ENCODE data around the gene EFCAB14. TPM values are rescaled to one million over a fixed set of nuclear protein-coding genes. Genes with fewer than 3 reads are reported as not detected.

The EFCAB14 gene
- total and polyA plus RNA-seq, 10 of the 15 experiments (the other 5 are each of a cell fraction or from before 2014, with no cell fraction given): 7.8 to 66.0 (median 41.6) TPM

GRCh38 chr1:46718727-46719622, at the start of gene EFCAB14 (continued):
- no peak for TF ChIP-seq REST (IDR thresholded peaks at IDR 0.05; ENCODE audit: low read depth, low read length)
- peak; percentile 65 for TF ChIP-seq MXI1 (IDR thresholded peaks at IDR 0.05; ENCODE audit: low read depth, low read length)
- no peak for TF ChIP-seq BRCA1 (IDR thresholded peaks at IDR 0.05; ENCODE audit: low read depth, low read length)
- TF ChIP-seq HDAC6 (IDR thresholded peaks at IDR 0.05; ENCODE audit: unreplicated experiment): no peak
- TF ChIP-seq LARP7 (IDR thresholded peaks at IDR 0.05): peak; percentile 99
- TF ChIP-seq MYC (IDR thresholded peaks at IDR 0.05; ENCODE audit: insufficient read depth, insufficient read length, insufficient replicate concordance, low read length, severe bottlenecking): peak; percentile 19
- TF ChIP-seq GABPA (IDR thresholded peaks at IDR 0.05; ENCODE audit: low read depth): peak; percentile 61; the same call in 1 of the 2 replicates
- TF ChIP-seq YBX1 (IDR thresholded peaks at IDR 0.05): no peak
- TF ChIP-seq IRF5 (IDR thresholded peaks at IDR 0.05; ENCODE audit: borderline replicate concordance): no peak
- no peak for TF ChIP-seq HDAC2 (IDR thresholded peaks at IDR 0.05)
- TF ChIP-seq KAT2A (conservative IDR thresholded peaks at IDR 0.05; ENCODE audit: control insufficient read depth, low read depth, low read length): no peak
- TF ChIP-seq ZNF687 (IDR thresholded peaks at IDR 0.05): 0 out of 2 replicates have a peak, but pooled peaks have one; percentile 20
- peak; percentile 76 for TF ChIP-seq POLR2AphosphoS5 (IDR thresholded peaks at IDR 0.05; ENCODE audit: low read length)
- no peak for TF ChIP-seq PAX8 (IDR thresholded peaks at IDR 0.05)
- no peak for TF ChIP-seq EZH2 (IDR thresholded peaks at IDR 0.05; ENCODE audit: borderline replicate concordance, control insufficient read depth, low read depth, low read length)
- peak; percentile 22; the same call in 2 of the 3 replicates for TF ChIP-seq POU2F2 (IDR thresholded peaks at IDR 0.05; ENCODE audit: borderline replicate concordance, low read depth, low read length)
- TF ChIP-seq NRF1 (conservative IDR thresholded peaks at IDR 0.05; ENCODE audit: low read depth, low read length): no peak
- no peak for TF ChIP-seq NFXL1 (IDR thresholded peaks at IDR 0.05; ENCODE audit: borderline replicate concordance)
- peak; percentile 83 for TF ChIP-seq CHD2 (IDR thresholded peaks at IDR 0.05; ENCODE audit: borderline replicate concordance, low read depth, low read length)
